ENCODE results near the gene GSPT1. TPM values are rescaled to one million over a fixed set of nuclear protein-coding genes. Genes with fewer than 3 reads are reported as not detected.
A peak's percentile ranks its signal among the peaks of the same experiment; 100 is the strongest.
"Not testable (repeated sequence)": the region's sequence is repeated elsewhere in the genome, so short reads cannot be mapped to it uniquely, and the experiment has no call there.

GSPT1 gene
- total RNA-seq, 2 donors from 2014 or later = 70.2 to 88.7 TPM

GRCh38 chr16:11948819-11949218 is 33.1 kb upstream of the GSPT1 start:
- H3K27me3 ChIP-seq (replicated peaks; ENCODE audit: insufficient read depth) = no peaks in the 10 kb centered on the region
- WGBS = 84% methylated on average over 5 of the region's 5 CpGs
- intact Hi-C loops (cut with DNase I) = no loop called here
- H3K27ac ChIP-seq = no peak overlapping the region
- no peaks in the 10 kb centered on the region for H3K4me1 ChIP-seq (replicated peaks)
- no peak for TF ChIP-seq POLR2A (IDR thresholded peaks at IDR 0.05)
- no peak for DNase-seq (ENCODE audit: low spot score)
- H3K4me3 ChIP-seq = no peak overlapping the region
- H3K9me3 ChIP-seq = no peaks in the 10 kb centered on the region
- no peaks in the 10 kb centered on the region for H3K36me3 ChIP-seq

DNA sequence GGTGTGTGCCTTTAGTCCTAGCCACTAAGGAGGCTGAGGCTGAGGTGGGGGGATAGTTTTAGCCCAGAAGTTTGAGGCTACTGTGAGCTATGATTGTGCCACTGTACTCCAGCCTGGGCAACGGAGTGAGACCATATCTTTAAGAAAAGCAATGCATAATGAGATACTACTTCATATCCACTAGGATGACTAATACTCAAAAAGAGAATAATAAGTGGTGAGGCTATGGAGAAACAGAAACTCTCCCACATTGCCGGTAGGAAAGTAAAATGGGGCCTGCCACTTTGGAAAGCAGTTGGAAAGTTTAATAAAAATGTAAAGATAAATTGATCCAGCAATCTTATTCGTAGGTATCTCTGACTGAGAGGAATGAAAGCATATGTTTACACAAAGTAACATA is 30.7 kb upstream of the GSPT1 start:
- Histone ChIP-seq H3K4me3 (no peak overlapping the region), H3K27me3 (replicated peaks; ENCODE audit: insufficient read depth) (no peaks in the 10 kb centered on the region), H3K9me3 (no peaks in the 10 kb centered on the region), H3K36me3 (no peaks in the 10 kb centered on the region), H3K27ac (no peak overlapping the region), H3K4me1 (replicated peaks) (no peaks in the 10 kb centered on the region)
- WGBS = 84% methylated on average over 3 of the region's 3 CpGs
- intact Hi-C loops (cut with DNase I) = no loop called here
- no peak for DNase-seq (ENCODE audit: low spot score)
- no peak for TF ChIP-seq POLR2A (IDR thresholded peaks at IDR 0.05)
- TF ChIP-seq, protein P1, sequence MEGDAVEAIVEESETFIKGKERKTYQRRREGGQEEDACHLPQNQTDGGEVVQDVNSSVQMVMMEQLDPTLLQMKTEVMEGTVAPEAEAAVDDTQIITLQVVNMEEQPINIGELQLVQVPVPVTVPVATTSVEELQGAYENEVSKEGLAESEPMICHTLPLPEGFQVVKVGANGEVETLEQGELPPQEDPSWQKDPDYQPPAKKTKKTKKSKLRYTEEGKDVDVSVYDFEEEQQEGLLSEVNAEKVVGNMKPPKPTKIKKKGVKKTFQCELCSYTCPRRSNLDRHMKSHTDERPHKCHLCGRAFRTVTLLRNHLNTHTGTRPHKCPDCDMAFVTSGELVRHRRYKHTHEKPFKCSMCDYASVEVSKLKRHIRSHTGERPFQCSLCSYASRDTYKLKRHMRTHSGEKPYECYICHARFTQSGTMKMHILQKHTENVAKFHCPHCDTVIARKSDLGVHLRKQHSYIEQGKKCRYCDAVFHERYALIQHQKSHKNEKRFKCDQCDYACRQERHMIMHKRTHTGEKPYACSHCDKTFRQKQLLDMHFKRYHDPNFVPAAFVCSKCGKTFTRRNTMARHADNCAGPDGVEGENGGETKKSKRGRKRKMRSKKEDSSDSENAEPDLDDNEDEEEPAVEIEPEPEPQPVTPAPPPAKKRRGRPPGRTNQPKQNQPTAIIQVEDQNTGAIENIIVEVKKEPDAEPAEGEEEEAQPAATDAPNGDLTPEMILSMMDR (IDR thresholded peaks at IDR 0.05) = no peak
- TF ChIP-seq POLR2AphosphoS5 (IDR thresholded peaks at IDR 0.05) = no peak

GRCh38 chr16:11941945-11942344 is 26.2 kb upstream of the GSPT1 start, which contains the start of gene NPIPB2:
Gene NPIPB2 (minus strand): TSS chr16:11942045. CDS start chr16:11942045, 0 bp downstream.
- DNase-seq (ENCODE audit: low spot score); intact Hi-C loops (cut with DNase I): not testable (repeated sequence)

GRCh38 chr16:11927350-11927749 is 11.6 kb upstream of the GSPT1 start:
- H3K36me3 ChIP-seq; intact Hi-C loops (cut with DNase I); H3K27me3 ChIP-seq (replicated peaks; ENCODE audit: insufficient read depth); H3K27ac ChIP-seq; DNase-seq (ENCODE audit: low spot score); H3K9me3 ChIP-seq; H3K4me3 ChIP-seq; H3K4me1 ChIP-seq (replicated peaks): not testable (repeated sequence)
- WGBS = 83% methylated on average over 12 of the region's 13 CpGs

More at GRCh38 chr16:11941945-11942344, 26.2 kb upstream of the GSPT1 start, which contains the start of gene NPIPB2:
- H3K27ac ChIP-seq; H3K9me3 ChIP-seq; H3K36me3 ChIP-seq; H3K4me3 ChIP-seq; H3K4me1 ChIP-seq (replicated peaks); H3K27me3 ChIP-seq (replicated peaks; ENCODE audit: insufficient read depth): not testable (repeated sequence)
- 100% methylated on average over 4 of the region's 4 CpGs for WGBS

- H3K27me3 ChIP-seq (replicated peaks; ENCODE audit: insufficient read depth); intact Hi-C loops (cut with DNase I); DNase-seq (ENCODE audit: low spot score); H3K36me3 ChIP-seq; H3K27ac ChIP-seq; H3K4me3 ChIP-seq; H3K4me1 ChIP-seq (replicated peaks); H3K9me3 ChIP-seq: not testable (repeated sequence)
- 80% methylated on average over 10 of the region's 10 CpGs for WGBS
Measured at GRCh38 chr16:11924046-11924445, 8.3 kb upstream of the GSPT1 start.

GRCh38 chr16:11916524-11917285 is 949 bp upstream of the GSPT1 start:
- intact Hi-C loops (cut with DNase I) = loop anchor here (5.0 to 10.0 kb wide), 4 partner anchors 64 to 1172 kb away; partner anchors contain the start of genes CLEC16A, DEXI, NUBP1 and RSL1D1
- DNase-seq (ENCODE audit: low spot score) = peak; percentile 67
- Histone ChIP-seq H3K9me3 (no peaks in the 10 kb centered on the region), H3K36me3 (no peaks in the 10 kb centered on the region), H3K4me3 (peak overlapping the region; percentile 90 to 94), H3K4me1 (replicated peaks) (peaks cover 2% of the 10 kb centered on the region), H3K27me3 (replicated peaks; ENCODE audit: insufficient read depth) (no peaks in the 10 kb centered on the region), H3K27ac (peak overlapping the region; percentile 90 to 97)
- peak; percentile 24 for TF ChIP-seq POLR2A (IDR thresholded peaks at IDR 0.05)
- TF ChIP-seq POLR2AphosphoS5 (IDR thresholded peaks at IDR 0.05) = peak; percentile 85
- TF ChIP-seq, protein P1 (IDR thresholded peaks at IDR 0.05) = peak in 1 of 4 experiments; percentile 9
- 26% methylated on average over 13 of the region's 13 CpGs for WGBS

Measured in prostate gland (tissue), 2 donors.